H1 (cell line): ENCODE data around the gene CHST11. TPM values are rescaled to one million over a fixed set of nuclear protein-coding genes. Genes with fewer than 3 reads are reported as not detected.

Experiments used
- CTCF ChIA-PET: fragments of 300-600 bp; sonication (Branson Sonifier 250); formaldehyde crosslinking; loops from one replicate; lab custom pipeline; 2021; ENCODE audit not compliant: partially characterized antibody; lab: Charles Lee
- POLR2A ChIA-PET: fragments of 300-600 bp; sonication (Branson Sonifier 250); formaldehyde crosslinking; loops from one replicate; lab custom pipeline; 2021; ENCODE audit warnings: inconsistent platforms; ENCODE audit not compliant: partially characterized antibody; lab: Charles Lee
- DNase-seq, 2 experiments: peaks; one replicate each; pipeline versions ENCODE4 v3.0.0 to v3.0.0-alpha.2; 2010 to 2022; ENCODE audit warnings: low spot score in 2 of 2, low read depth in 1 of 2, mixed read lengths in 1 of 2
- FAIRE-seq: peaks from 2 replicates; lab custom pipeline; 2011; peaks lifted over from hg19 to GRCh38; lab: Jason Lieb, UNC
- H2AFZ ChIP-seq: 2 replicates; pipeline ENCODE4 v1.8.1; 2012; ENCODE audit warnings: low read length, inconsistent platforms
- H2AK5ac ChIP-seq: 2 replicates; pipeline ENCODE4 v1.6.1; 2013; ENCODE audit warnings: low read depth, low read length
- H2BK120ac ChIP-seq: replicated peaks from 2 replicates; pipeline ENCODE3; 2013; ENCODE audit warnings: low read depth, low read length, inconsistent platforms
- H2BK12ac ChIP-seq: 2 replicates; pipeline ENCODE4 v1.6.1; 2013; ENCODE audit warnings: low read depth, low read length
- H2BK15ac ChIP-seq: 2 replicates; pipeline ENCODE4 v1.6.1; 2013; ENCODE audit warnings: low read length
- H2BK20ac ChIP-seq: 2 replicates; pipeline ENCODE4 v1.6.1; 2013; ENCODE audit warnings: low read length
- H2BK5ac ChIP-seq: 2 replicates; pipeline ENCODE4 v1.6.1; 2013; ENCODE audit warnings: low read depth, low read length
- H3K14ac ChIP-seq: 2 replicates; pipeline ENCODE4 v1.6.1; 2013; ENCODE audit warnings: inconsistent platforms; ENCODE audit not compliant: insufficient read length
- H3K18ac ChIP-seq: 2 replicates; pipeline ENCODE4 v1.6.1; 2013; ENCODE audit warnings: low read length; ENCODE audit errors: extremely low read depth
- H3K23ac ChIP-seq: 2 replicates; pipeline ENCODE4 v1.6.1; 2013; ENCODE audit warnings: inconsistent platforms; ENCODE audit not compliant: insufficient read length
- H3K23me2 ChIP-seq: 2 replicates; pipeline ENCODE4 v1.6.1; 2013; ENCODE audit warnings: low read depth, low read length
- H3K27ac ChIP-seq: 2 replicates; pipeline ENCODE4 v1.6.1; 2011; ENCODE audit warnings: low read depth, low read length, inconsistent platforms
- H3K27me3 ChIP-seq, 4 experiments: replicated peaks in 1 of 4; 1 replicate in 1 of 4; 2 replicates in 3 of 4; pipeline versions ENCODE4 v1.6.1 to v1.8.1; 2011 to 2013; ENCODE audit warnings: low read length in 3 of 4, mild to moderate bottlenecking in 3 of 4, inconsistent platforms in 2 of 4, mixed read lengths in 2 of 4, moderate library complexity in 1 of 4; ENCODE audit not compliant: control insufficient read depth in 3 of 4, insufficient read depth in 3 of 4; ENCODE audit errors: extremely low read depth in 1 of 4
- H3K36me3 ChIP-seq, 4 experiments: 2 replicates each; pipeline versions ENCODE4 v1.6.1 to v1.8.1; 2011 to 2013; ENCODE audit warnings: mild to moderate bottlenecking in 4 of 4, low read length in 3 of 4, moderate library complexity in 2 of 4, control low read depth in 1 of 4, inconsistent platforms in 1 of 4; ENCODE audit not compliant: insufficient read depth in 4 of 4, control insufficient read depth in 2 of 4
- H3K4ac ChIP-seq: replicated peaks from 2 replicates; pipeline ENCODE3; 2013; ENCODE audit warnings: low read length, low read depth, mixed read lengths, inconsistent platforms; ENCODE audit not compliant: insufficient read length
- H3K4me1 ChIP-seq, 4 experiments: replicated peaks in 1 of 4; 1 replicate in 1 of 4; 2 replicates in 3 of 4; pipeline versions ENCODE4 v1.6.1 to v1.8.1; 2011 to 2013; ENCODE audit warnings: low read length in 3 of 4, inconsistent platforms in 2 of 4, mixed read lengths in 1 of 4; ENCODE audit not compliant: insufficient read depth in 4 of 4, control insufficient read depth in 3 of 4
- H3K4me2 ChIP-seq, 2 experiments: 2 replicates each; pipeline versions ENCODE4 v1.6.1 to v1.8.1; 2011 to 2013; ENCODE audit warnings: low read depth in 2 of 2, low read length in 2 of 2, control low read depth in 1 of 2, inconsistent platforms in 1 of 2, mild to moderate bottlenecking in 1 of 2; ENCODE audit not compliant: insufficient read depth in 1 of 2
- H3K4me3 ChIP-seq, 4 experiments: fragments of 200-600, 300-600 bp in 1 of 4; sonication (generic), shearing (Covaris generic), sonication (Bioruptor Twin) in 1 of 4; 2 replicates each; pipeline versions ENCODE4 v1.5.1 to v1.8.1; 2011 to 2016; ENCODE audit warnings: low read length in 4 of 4, low read depth in 3 of 4, control low read depth in 2 of 4, inconsistent platforms in 2 of 4, mild to moderate bottlenecking in 2 of 4, mixed read lengths in 1 of 4, moderate library complexity in 1 of 4; ENCODE audit not compliant: insufficient read depth in 2 of 4; ENCODE audit errors: extremely low read depth in 1 of 4
- H3K56ac ChIP-seq: replicated peaks from 2 replicates; pipeline ENCODE3; 2013; ENCODE audit warnings: low read depth, mild to moderate bottlenecking, mixed read lengths, low read length, inconsistent platforms; ENCODE audit not compliant: insufficient read length
- H3K79me1 ChIP-seq: 2 replicates; pipeline ENCODE4 v1.6.1; 2013; ENCODE audit warnings: low read depth, low read length, control low read depth
- H3K79me2 ChIP-seq, 2 experiments: 2 replicates each; pipeline versions ENCODE4 v1.6.1 to v1.8.1; 2012 to 2013; ENCODE audit warnings: low read length in 2 of 2, mild to moderate bottlenecking in 2 of 2, inconsistent platforms in 1 of 2; ENCODE audit not compliant: insufficient read depth in 2 of 2, control insufficient read depth in 1 of 2
- H3K9ac ChIP-seq, 4 experiments: replicated peaks in 1 of 4; 1 replicate in 1 of 4; 2 replicates in 3 of 4; pipeline versions ENCODE4 v1.6.1 to v1.8.1; 2011 to 2013; ENCODE audit warnings: low read depth in 3 of 4, low read length in 3 of 4, control low read depth in 2 of 4, mild to moderate bottlenecking in 2 of 4, moderate library complexity in 2 of 4, inconsistent platforms in 1 of 4; ENCODE audit errors: extremely low read depth in 1 of 4
- H3K9me3 ChIP-seq, 2 experiments: 2 replicates each; pipeline versions ENCODE4 v1.6.1 to v1.8.1; 2012 to 2013; ENCODE audit warnings: mild to moderate bottlenecking in 2 of 2, moderate library complexity in 2 of 2, control low read depth in 1 of 2, inconsistent platforms in 1 of 2, low read depth in 1 of 2, low read length in 1 of 2, mixed read lengths in 1 of 2; ENCODE audit not compliant: insufficient read depth in 2 of 2
- H4K20me1 ChIP-seq, 2 experiments: replicated peaks in 1 of 2; 2 replicates each; pipeline versions ENCODE3 to v1.8.1; 2011 to 2013; ENCODE audit warnings: inconsistent platforms in 2 of 2, low read length in 2 of 2, mild to moderate bottlenecking in 1 of 2; ENCODE audit not compliant: insufficient read depth in 2 of 2, control insufficient read depth in 1 of 2
- H4K5ac ChIP-seq: 2 replicates; pipeline ENCODE4 v1.6.1; 2013; ENCODE audit warnings: low read length, low read depth, mixed read lengths, inconsistent platforms; ENCODE audit not compliant: insufficient read length
- H4K8ac ChIP-seq: 2 replicates; pipeline ENCODE4 v1.8.0; 2013; ENCODE audit warnings: mild to moderate bottlenecking, moderate library complexity, low read length, inconsistent platforms; ENCODE audit not compliant: insufficient read depth; ENCODE audit errors: extremely low read depth
- H4K91ac ChIP-seq: replicated peaks from 2 replicates; pipeline ENCODE3; 2013; ENCODE audit warnings: low read length, mixed read lengths, inconsistent platforms; ENCODE audit not compliant: insufficient read length
- ASH2L ChIP-seq: fragments of 200-600, 300-600 bp; sonication (generic); IDR thresholded peaks from one replicate; pipeline ENCODE4 v1.7.1; 2017; ENCODE audit warnings: low read length
- BRCA1 ChIP-seq: IDR thresholded peaks from 2 replicates; pipeline ENCODE4 v1.6.1; 2012; ENCODE audit warnings: low read depth, low read length, improper control_type of control experiment
- CEBPB ChIP-seq: IDR thresholded peaks from 2 replicates; pipeline ENCODE4 v1.6.1; 2012; ENCODE audit warnings: low read depth, low read length
- CHD2 ChIP-seq: IDR thresholded peaks from 2 replicates; pipeline ENCODE4 v1.6.1; 2012; ENCODE audit warnings: low read length, improper control_type of control experiment
- EP300 ChIP-seq, 2 experiments: IDR thresholded peaks; 1 replicate in 1 of 2; 2 replicates in 1 of 2; pipeline ENCODE4 v1.6.1; 2011 to 2012; ENCODE audit warnings: low read depth in 2 of 2, low read length in 2 of 2, mild to moderate bottlenecking in 2 of 2, borderline replicate concordance in 1 of 2, inconsistent platforms in 1 of 2, moderate library complexity in 1 of 2
- EZH2 ChIP-seq: fragments of 200-600 bp; sonication (generic); IDR thresholded peaks from 2 replicates; pipeline ENCODE4 v1.7.1; 2012; ENCODE audit warnings: low read depth, mild to moderate bottlenecking, moderate library complexity, low read length, inconsistent platforms; ENCODE audit not compliant: severe bottlenecking
- NRF1 ChIP-seq: IDR thresholded peaks from 2 replicates; pipeline ENCODE4 v1.6.1; 2011; ENCODE audit warnings: mild to moderate bottlenecking, low read depth, low read length, improper control_type of control experiment
- POLR2AphosphoS5 ChIP-seq: IDR thresholded peaks from 2 replicates; pipeline ENCODE4 v1.6.1; 2011; ENCODE audit warnings: low read depth, low read length
- RAD21 ChIP-seq, 2 experiments: IDR thresholded peaks in 1 of 2; conservative IDR thresholded peaks in 1 of 2; 2 replicates each; pipeline ENCODE4 v1.6.1; 2011; ENCODE audit warnings: low read depth in 2 of 2, low read length in 2 of 2, improper control_type of control experiment in 1 of 2, inconsistent platforms in 1 of 2, mild to moderate bottlenecking in 1 of 2, moderate library complexity in 1 of 2
- SIN3A ChIP-seq, 2 experiments: IDR thresholded peaks in 1 of 2; conservative IDR thresholded peaks in 1 of 2; 2 replicates each; pipeline ENCODE4 v1.6.1; 2011 to 2012; ENCODE audit warnings: low read length in 2 of 2, improper control_type of control experiment in 1 of 2, low read depth in 1 of 2, mild to moderate bottlenecking in 1 of 2
- SUZ12 ChIP-seq: fragments of 200-600 bp; sonication (generic); IDR thresholded peaks from 2 replicates; pipeline ENCODE4 v1.6.1; 2012; ENCODE audit warnings: mild to moderate bottlenecking, inconsistent platforms, low read length, moderate library complexity, mixed read lengths
- TAF7 ChIP-seq: optimal IDR thresholded peaks from 2 replicates; pipeline ENCODE3; 2011; ENCODE audit warnings: low read depth, mild to moderate bottlenecking, inconsistent platforms, low read length, moderate library complexity, borderline replicate concordance
- TBP ChIP-seq: IDR thresholded peaks from 2 replicates; pipeline ENCODE4 v1.6.1; 2011; ENCODE audit warnings: low read depth, low read length, improper control_type of control experiment
- WGBS, 2 experiments: shearing (Covaris generic) in 1 of 2; methylation state at CpG; one replicate each; pipeline versions ENCODE4 v1.1.6 to v1.1.7; 2013 to 2015; ENCODE audit warnings: low lambda C conversion rate in 2 of 2, mixed read lengths in 2 of 2, inconsistent platforms in 1 of 2, low coverage in 1 of 2, missing lambda C conversion rate in 1 of 2; ENCODE audit not compliant: insufficient replicate concordance in 2 of 2, insufficient coverage in 1 of 2, insufficient read length in 1 of 2; ENCODE audit errors: extremely low coverage in 1 of 2, missing lambda C conversion rate in 1 of 2; 5-methylcytosine and 5-hydroxymethylcytosine counted together
- polyA plus RNA-seq, 7 experiments: library from polyadenylated mRNA; depleted of rRNA in 3 of 7; stranded (reverse) in 5 of 7; unstranded in 2 of 7; fragments of >200 nt in 5 of 7; fragments of 200-250 nt in 2 of 7; gene quantifications; 1 replicate in 5 of 7; 2 replicates in 1 of 7; 4 replicates in 1 of 7; pipeline versions ENCODE4 v1.2.1 to v1.2.3, GENCODE V29; 2011 to 2013; ENCODE audit warnings: missing spikeins in 2 of 7, mixed read lengths in 2 of 7
- total RNA-seq: library from RNA; stranded (reverse); fragmentation: NEBNext Ultra II Directional; extraction: Animal tissue kit (Norgen Biotek cat#: 25700); gene quantifications from 2 replicates; pipeline ENCODE4 v1.2.1, GENCODE V29; 2021

CHST11 gene
- total and polyA plus RNA-seq, 2 of the 8 experiments (the other 6 are each of a cell fraction or from before 2014, with no cell fraction given), result 14.4 to 20.8 TPM

GRCh38 chr12:104570174-104570907 is 113.6 kb downstream of the CHST11 start:
- H3K23ac ChIP-seq, result no peak overlapping the region
- no peaks in the 10 kb centered on the region for H3K79me2 ChIP-seq
- no peak overlapping the region for H3K9ac ChIP-seq
- no peak overlapping the region for H2BK120ac ChIP-seq
- no peak overlapping the region for H3K18ac ChIP-seq
- no peaks in the 10 kb centered on the region for H3K79me1 ChIP-seq
- ChIA-PET CTCF (interaction anchor here (0.6 to 1.3 kb wide), 7 partner anchors 11 to 895 kb away, joined by 3 to 5 read pairs (median 3); no protein-coding TSS in a partner anchor), POLR2A (no interaction called here)
- H3K56ac ChIP-seq, result no peak overlapping the region
- no peaks in the 10 kb centered on the region for H3K9me3 ChIP-seq
- no peaks in the 10 kb centered on the region for H3K27me3 ChIP-seq
- H4K8ac ChIP-seq, result no peak overlapping the region
- H4K5ac ChIP-seq, result no peak overlapping the region
- no peak overlapping the region for H4K91ac ChIP-seq
- H2BK12ac ChIP-seq, result no peak overlapping the region
- no peak overlapping the region for H2AFZ ChIP-seq
- H4K20me1 ChIP-seq, result peaks cover 0 to 2% of the 10 kb centered on the region in 2 experiments
- no peak overlapping the region for H2AK5ac ChIP-seq
- H3K4me2 ChIP-seq, result no peak overlapping the region
- H3K4me1 ChIP-seq, result no peaks in the 10 kb centered on the region
- no peak overlapping the region for H2BK5ac ChIP-seq
- FAIRE-seq (no peak), DNase-seq (no peak)
- H3K23me2 ChIP-seq, result no peaks in the 10 kb centered on the region
- no peak overlapping the region for H3K4ac ChIP-seq
- no peak overlapping the region for H3K14ac ChIP-seq
- H3K27ac ChIP-seq, result no peak overlapping the region
- H2BK15ac ChIP-seq, result no peak overlapping the region
- H3K36me3 ChIP-seq, result no peaks in the 10 kb centered on the region
- H2BK20ac ChIP-seq, result no peak overlapping the region
- WGBS, 2 experiments, result 91% methylated on average over 12 of the region's 12 CpGs; no CpG with 5 or more reads in 1 of the 2 experiments
- H3K4me3 ChIP-seq, result no peak overlapping the region
- no peak for TF ChIP-seq ASH2L
- TF ChIP-seq NRF1, result no peak
- no peak for TF ChIP-seq SIN3A (conservative IDR thresholded peaks at IDR 0.05 in 1 of 2, IDR thresholded peaks at IDR 0.05 in 1 of 2; ENCODE audit: low read depth in 1 of 2, low read length in 2 of 2)
- no peak for TF ChIP-seq CHD2
- TF ChIP-seq SUZ12, result no peak
- TF ChIP-seq BRCA1, result no peak
- no peak for TF ChIP-seq TBP
- TF ChIP-seq EZH2, result no peak
- no peak for TF ChIP-seq TAF7
- no peak for TF ChIP-seq CEBPB
- TF ChIP-seq EP300 (IDR thresholded peaks at IDR 0.05; ENCODE audit: borderline replicate concordance in 1 of 2, low read depth in 2 of 2, low read length in 2 of 2), result no peak
- no peak for TF ChIP-seq RAD21 (IDR thresholded peaks at IDR 0.05 in 1 of 2, conservative IDR thresholded peaks at IDR 0.05 in 1 of 2; ENCODE audit: low read depth in 2 of 2, low read length in 2 of 2)
- no peak for TF ChIP-seq POLR2AphosphoS5
